ENCODE measurements around the gene PBX3. TPM values are rescaled to one million over a fixed set of nuclear protein-coding genes. Genes with fewer than 3 reads are reported as not detected.

PBX3 gene
- total and polyA plus RNA-seq, 2 of the 13 experiments (the other 11 are each of a cell fraction or from before 2014, with no cell fraction given): 6.0 to 11.2 TPM

GRCh38 chr9:125966466-125966865 lies 219.3 kb downstream of the PBX3 start:
- ChIA-PET POLR2A (no interaction called here), CTCF (ENCODE audit: low intra/inter-chr PET ratio, low total read pairs) (no interaction called here)
- Histone ChIP-seq H3K27me3 (ENCODE audit: control insufficient read depth in 1 of 2, insufficient read depth in 2 of 2, low read length in 2 of 2) (no peaks in the 10 kb centered on the region), H3K4me3 (replicated peaks in 1 of 3; ENCODE audit: insufficient read depth in 1 of 3, low read depth in 2 of 3, low read length in 3 of 3) (no peak overlapping the region), H3K9ac (ENCODE audit: insufficient read depth, low read depth, low read length) (no peak overlapping the region), H3K27ac (ENCODE audit: extremely low read length, insufficient read depth, low read length) (no peak overlapping the region), H2AFZ (ENCODE audit: low read length) (no peak overlapping the region), H3K79me2 (ENCODE audit: insufficient read depth, low read length) (no peaks in the 10 kb centered on the region), H3K9me3 (ENCODE audit: low read length) (no peaks in the 10 kb centered on the region), H3K4me1 (ENCODE audit: insufficient read depth, low read length) (no peaks in the 10 kb centered on the region), H3K36me3 (replicated peaks in 1 of 2; ENCODE audit: control insufficient read depth in 1 of 2, insufficient read depth in 2 of 2, low read length in 2 of 2) (peaks cover 1 to 2% of the 10 kb centered on the region in 2 experiments; a peak in 1 of 5 replicates), H4K20me1 (ENCODE audit: insufficient read depth, low read length) (no peaks in the 10 kb centered on the region), H3K4me2 (ENCODE audit: low read depth, low read length) (no peak overlapping the region)
- FAIRE-seq: no peak
- intact Hi-C loops (cut with micrococcal nuclease; ENCODE audit: unreplicated experiment): no loop called here
- TF ChIP-seq TBX3 (IDR thresholded peaks at IDR 0.05; ENCODE audit: borderline replicate concordance) (no peak), ZNF235 (CRISPR knock-in tag; IDR thresholded peaks at IDR 0.05; ENCODE audit: borderline replicate concordance) (no peak), BATF2 (CRISPR knock-in tag; IDR thresholded peaks at IDR 0.05) (no peak), SMC3 (IDR thresholded peaks at IDR 0.05; ENCODE audit: low read length) (no peak), HMGA1 (CRISPR knock-in tag; conservative IDR thresholded peaks at IDR 0.05) (no peak), PCBP2 (optimal IDR thresholded peaks at IDR 0.05; ENCODE audit: low read depth, low read length, poor library complexity, severe bottlenecking) (no peak), ZNF704 (CRISPR knock-in tag; IDR thresholded peaks at IDR 0.05; ENCODE audit: borderline replicate concordance) (no peak), SUZ12 (IDR thresholded peaks at IDR 0.05; ENCODE audit: low read depth, low read length) (no peak), CHCHD3 (CRISPR knock-in tag; IDR thresholded peaks at IDR 0.05) (no peak), ETV6 (CRISPR knock-in tag; conservative IDR thresholded peaks at IDR 0.05) (no peak), ZSCAN30 (CRISPR knock-in tag; IDR thresholded peaks at IDR 0.05) (no peak), ZNF761 (CRISPR knock-in tag; conservative IDR thresholded peaks at IDR 0.05) (no peak), HNF4G (IDR thresholded peaks at IDR 0.05; ENCODE audit: borderline replicate concordance, low read depth, low read length) (no peak), HNF4G (CRISPR knock-in tag; IDR thresholded peaks at IDR 0.05; ENCODE audit: borderline replicate concordance, low read depth) (no peak), ZNF776 (CRISPR knock-in tag; IDR thresholded peaks at IDR 0.05) (no peak), ZC3H13 (CRISPR knock-in tag; IDR thresholded peaks at IDR 0.05) (no peak)
- no TSS peak for BruUV-seq (replicated peaks)
- no peak for ATAC-seq
- no peak for DNase-seq (ENCODE audit: low spot score)
- in situ Hi-C loops (cut with HindIII; ENCODE audit: extremely low pct_ligation_motif_present, low pct_unique_long_range_greater_than_20kb): no loop called here
- WGBS (ENCODE audit: low lambda C conversion rate): 85% methylated on average over 9 of the region's 9 CpGs

All from HepG2 (cell line).